IMR-90 (cell line): Measurements from ENCODE around the gene PRRC1. TPM values are rescaled to one million over a fixed set of nuclear protein-coding genes. Genes with fewer than 3 reads are reported as not detected.

ENCODE experiments used
- ATAC-seq: fragments of 200-7000 bp; cut with Tn5 transposase; 2 replicates; pipeline ENCODE4 v1.9.1; 2020; ENCODE audit warnings: low read depth, mild to moderate bottlenecking, moderate library complexity
- BruUV-seq: library from RNA; stranded (reverse); fragments of 400-500 nt; replicated peaks from 2 replicates; lab custom pipeline; 2021; lab: Mats Ljungman, UMichigan
- CTCF ChIA-PET: fragments of 300-600 bp; formaldehyde crosslinking; extraction: SDS; loops from one replicate; lab custom pipeline; 2021; ENCODE audit warnings: antibody characterized with exemption; lab: Yijun Ruan, JAX
- POLR2A ChIA-PET: fragments of 300-600 bp; sonication (Branson Sonifier 250); formaldehyde crosslinking; loops from one replicate; lab custom pipeline; 2022; ENCODE audit warnings: antibody characterized with exemption; ENCODE audit not compliant: unreplicated experiment; lab: Charles Lee
- DNase-seq: peaks from one replicate; pipeline ENCODE4 v3.0.0; 2013
- H2AFZ ChIP-seq: replicated peaks from 2 replicates; pipeline ENCODE3; 2013; ENCODE audit warnings: low read length, mild to moderate bottlenecking; ENCODE audit not compliant: poor library complexity
- H2AK5ac ChIP-seq: 2 replicates; pipeline ENCODE4 v1.6.1; 2013; ENCODE audit warnings: low read depth, low read length, inconsistent platforms
- H2AK9ac ChIP-seq: replicated peaks from 2 replicates; pipeline ENCODE3; 2013; ENCODE audit warnings: mild to moderate bottlenecking, low read depth, low read length, moderate library complexity; ENCODE audit not compliant: poor library complexity
- H2BK120ac ChIP-seq: 2 replicates; pipeline ENCODE4 v1.6.1; 2013; ENCODE audit warnings: low read depth, low read length, inconsistent platforms
- H2BK15ac ChIP-seq: 3 replicates; pipeline ENCODE4 v1.6.1; 2013; ENCODE audit warnings: low read depth, low read length, inconsistent platforms
- H2BK20ac ChIP-seq: 2 replicates; pipeline ENCODE4 v1.6.1; 2013; ENCODE audit warnings: low read depth, mild to moderate bottlenecking, inconsistent platforms, low read length, moderate library complexity
- H2BK5ac ChIP-seq: 2 replicates; pipeline ENCODE4 v1.6.1; 2013; ENCODE audit warnings: mild to moderate bottlenecking, low read depth, low read length, inconsistent platforms; ENCODE audit not compliant: poor library complexity, severe bottlenecking
- H3K14ac ChIP-seq: replicated peaks from 2 replicates; pipeline ENCODE4 v1.6.1; 2013; ENCODE audit warnings: low read depth, low read length, inconsistent platforms
- H3K18ac ChIP-seq: 2 replicates; pipeline ENCODE4 v1.6.1; 2013; ENCODE audit warnings: low read depth, low read length, control low read depth
- H3K23ac ChIP-seq: 2 replicates; pipeline ENCODE4 v1.6.1; 2013; ENCODE audit warnings: low read depth, low read length, inconsistent platforms
- H3K27ac ChIP-seq: 2 replicates; pipeline ENCODE4 v1.5.1; 2013; ENCODE audit warnings: mild to moderate bottlenecking, control low read depth, low read length; ENCODE audit not compliant: insufficient read depth
- H3K27me3 ChIP-seq: 2 replicates; pipeline ENCODE4 v1.6.1; 2013; ENCODE audit warnings: low read length; ENCODE audit not compliant: control insufficient read depth, insufficient read depth
- H3K36me3 ChIP-seq: 2 replicates; pipeline ENCODE4 v1.6.1; 2013; ENCODE audit warnings: low read length, mixed read lengths; ENCODE audit not compliant: control insufficient read depth, insufficient read depth
- H3K4ac ChIP-seq: 2 replicates; pipeline ENCODE4 v1.6.1; 2013; ENCODE audit warnings: low read depth, low read length, inconsistent platforms
- H3K4me1 ChIP-seq: 2 replicates; pipeline ENCODE4 v1.6.1; 2013; ENCODE audit warnings: low read length, mixed read lengths; ENCODE audit not compliant: control insufficient read depth, insufficient read depth
- H3K4me2 ChIP-seq: 2 replicates; pipeline ENCODE4 v1.6.1; 2013; ENCODE audit warnings: low read depth, mild to moderate bottlenecking, control low read depth, low read length, moderate library complexity
- H3K4me3 ChIP-seq: 2 replicates; pipeline ENCODE4 v1.5.1; 2013; ENCODE audit warnings: low read depth, mild to moderate bottlenecking, control low read depth, low read length, moderate library complexity; ENCODE audit not compliant: insufficient read depth
- H3K56ac ChIP-seq: 2 replicates; pipeline ENCODE4 v1.6.1; 2013; ENCODE audit warnings: low read length, inconsistent platforms; ENCODE audit not compliant: insufficient read depth; ENCODE audit errors: extremely low read depth
- H3K79me1 ChIP-seq, 2 experiments: 2 replicates each; pipeline ENCODE4 v1.6.1; 2013; ENCODE audit warnings: low read length in 2 of 2, inconsistent platforms in 1 of 2, low read depth in 1 of 2
- H3K9ac ChIP-seq: 2 replicates; pipeline ENCODE4 v1.6.1; 2013; ENCODE audit warnings: low read depth, low read length, control low read depth
- H3K9me1 ChIP-seq: 2 replicates; pipeline ENCODE4 v1.6.1; 2013; ENCODE audit warnings: low read length, inconsistent platforms; ENCODE audit not compliant: insufficient read depth
- H3K9me3 ChIP-seq: 2 replicates; pipeline ENCODE4 v1.6.1; 2013; ENCODE audit warnings: low read length; ENCODE audit not compliant: control insufficient read depth, insufficient read depth
- H4K20me1 ChIP-seq: 2 replicates; pipeline ENCODE4 v1.6.1; 2013; ENCODE audit warnings: low read length, inconsistent platforms; ENCODE audit not compliant: insufficient read depth
- H4K5ac ChIP-seq: 2 replicates; pipeline ENCODE4 v1.6.1; 2013; ENCODE audit warnings: mild to moderate bottlenecking, low read depth, low read length, control low read depth
- H4K8ac ChIP-seq, 2 experiments: 2 replicates each; pipeline ENCODE4 v1.6.1; 2013; ENCODE audit warnings: low read depth in 2 of 2, low read length in 2 of 2, control low read depth in 1 of 2, inconsistent platforms in 1 of 2
- H4K91ac ChIP-seq: 2 replicates; pipeline ENCODE4 v1.6.1; 2013; ENCODE audit warnings: low read depth, low read length, inconsistent platforms; ENCODE audit not compliant: insufficient read depth
- BHLHE40 ChIP-seq: fragments of 150-350 bp; IDR thresholded peaks from 2 replicates; pipeline ENCODE4 v1.6.1; 2016; ENCODE audit warnings: mild to moderate bottlenecking, low read depth, low read length
- POLR2A ChIP-seq: IDR thresholded peaks from 2 replicates; pipeline ENCODE4 v1.6.1; 2012; ENCODE audit warnings: mild to moderate bottlenecking, low read depth, low read length
- WGBS, 2 experiments: methylation state at CpG; one replicate each; pipeline versions ENCODE4 v1.1.5 to v1.1.7; 2013; ENCODE audit warnings: missing lambda C conversion rate in 2 of 2; ENCODE audit not compliant: insufficient read length in 1 of 2; ENCODE audit errors: extremely low coverage in 2 of 2; 5-methylcytosine and 5-hydroxymethylcytosine counted together
- dilution Hi-C: fragments of 300-500 bp; cut with HindIII; formaldehyde crosslinking; loops from one replicate; pipeline ENCODE4 v1.14.3; 2018; ENCODE audit warnings: low sequenced_read_pairs; ENCODE audit not compliant: unreplicated experiment
- in situ Hi-C: fragments of 300-500 bp; cut with MboI; formaldehyde crosslinking; loops from 3 replicates; pipeline ENCODE4 v1.14.3; 2019; ENCODE audit warnings: low sequenced_read_pairs, inconsistent platforms, mixed read lengths
- intact Hi-C: fragments of 100-400 bp; cut with micrococcal nuclease; formaldehyde crosslinking; loops from 2 replicates; pipeline ENCODE4 v1.10.0; 2022
- polyA plus RNA-seq, 3 experiments: library from polyadenylated mRNA; depleted of rRNA; stranded (reverse); fragments of >200 nt; gene quantifications; 2 replicates each; pipeline ENCODE4 v1.2.3, GENCODE V29; 2012; ENCODE audit warnings: low replicate concordance in 1 of 3
- total RNA-seq: library from RNA; depleted of rRNA; stranded (reverse); fragments of >200 nt; gene quantifications from 2 replicates; pipeline ENCODE4 v1.2.3, GENCODE V29; 2012

The PRRC1 gene
- total and polyA plus RNA-seq, 2 of the 4 experiments (the other 2 are of a cell fraction): 46.8 to 63.1 TPM

DNA sequence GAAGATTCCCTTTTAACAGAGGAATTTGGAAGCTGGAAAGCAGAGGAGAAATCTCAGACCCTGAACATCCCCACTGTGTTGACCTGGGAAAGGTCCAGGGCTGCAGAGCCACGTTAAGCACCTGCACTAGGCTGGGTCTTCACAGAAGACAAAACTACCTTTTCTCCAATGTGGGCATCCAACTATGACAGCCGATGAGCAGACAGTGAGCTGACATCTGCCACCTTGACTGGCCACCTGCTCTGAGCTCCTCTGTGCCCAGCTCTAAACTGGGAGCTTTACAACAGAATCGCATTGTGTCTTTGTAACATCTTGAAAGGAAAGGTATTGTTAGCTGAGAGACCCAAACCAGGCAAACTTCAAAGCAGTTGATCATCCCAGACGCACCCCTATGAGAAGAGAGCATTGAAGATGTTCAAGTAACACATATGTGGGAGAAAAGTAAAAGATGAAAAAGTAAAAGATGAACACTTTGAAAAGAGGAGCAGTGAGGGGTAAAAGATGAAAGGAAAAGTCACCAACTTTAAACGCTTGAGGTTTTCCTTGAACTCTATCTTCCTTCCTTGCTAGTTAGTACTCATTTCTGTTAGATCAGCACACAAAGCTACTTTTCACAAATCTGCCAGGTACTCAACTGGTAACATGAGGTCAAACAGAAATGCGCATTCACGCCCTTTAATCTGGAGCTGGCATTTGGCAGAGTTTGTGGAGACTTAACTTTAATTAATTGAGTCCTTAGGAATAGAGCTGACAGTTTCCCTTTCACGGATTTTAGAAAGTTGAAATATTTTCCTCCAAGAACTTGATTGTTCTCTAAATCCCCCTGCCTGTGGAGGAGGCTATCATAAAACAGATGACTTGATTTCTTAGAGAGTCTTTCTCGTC is 78.3 kb downstream of the PRRC1 start (continued):
- TF ChIP-seq BHLHE40: no peak

- Histone ChIP-seq H4K8ac (no peak overlapping the region), H4K5ac (no peak overlapping the region), H4K91ac (no peak overlapping the region), H3K4me3 (no peak overlapping the region), H3K79me1 (no peaks in the 10 kb centered on the region), H3K9ac (no peak overlapping the region), H2BK20ac (no peak overlapping the region), H2AFZ (no peak overlapping the region), H3K4me1 (no peaks in the 10 kb centered on the region), H2AK9ac (no peak overlapping the region), H3K9me3 (no peaks in the 10 kb centered on the region), H2AK5ac (no peak overlapping the region), H3K56ac (no peak overlapping the region), H3K36me3 (no peaks in the 10 kb centered on the region), H2BK15ac (no peak overlapping the region), H3K14ac (no peak overlapping the region), H3K23ac (no peak overlapping the region), H3K27me3 (peaks cover 12% of the 10 kb centered on the region), H3K4ac (no peak overlapping the region), H2BK120ac (no peak overlapping the region), H3K4me2 (no peak overlapping the region), H3K18ac (no peak overlapping the region), H4K20me1 (no peaks in the 10 kb centered on the region), H3K9me1 (no peaks in the 10 kb centered on the region), H3K27ac (no peak overlapping the region), H2BK5ac (no peak overlapping the region)
- intact Hi-C loops (no loop called here), in situ Hi-C loops (loop anchor here (25.0 kb wide), 1 partner anchor 1241 kb away; no protein-coding TSS in a partner anchor), dilution Hi-C loops (no loop called here)
- 76% methylated on average over 3 of the region's 3 CpGs; no CpG with 5 or more reads in 1 of the 2 experiments for WGBS, 2 experiments
- TF ChIP-seq BHLHE40 (no peak), POLR2A (no peak)
- ChIA-PET POLR2A (no interaction called here), CTCF (interaction anchor here (1.4 kb wide), 1 partner anchor 10 kb away, joined by 3 read pairs; no protein-coding TSS in a partner anchor)
- BruUV-seq: no TSS peak
- DNase-seq (no peak), ATAC-seq (no peak)
These were observed 79.1 kb downstream of the PRRC1 start for GRCh38 chr5:127596501-127596900.
